Peyer's patch (tissue), 4 donors: ENCODE data around the gene CFAP141.

ENCODE experiments used
- CTCF ChIP-seq, 6 experiments: fragments of 450-650 bp in 4 of 6; fragments of 200-600 bp in 2 of 6; sonication (generic) in 1 of 6; IDR thresholded peaks; one replicate each; pipeline ENCODE4 v1.5.1; 2017 to 2019; ENCODE audit warnings: antibody characterized with exemption in 6 of 6, mild to moderate bottlenecking in 3 of 6, moderate library complexity in 1 of 6
- POLR2A ChIP-seq, 2 donors: fragments of 450-650 bp; IDR thresholded peaks; one replicate each; pipeline ENCODE4 v1.5.1; 2017; ENCODE audit warnings: antibody characterized with exemption in 2 of 2, mild to moderate bottlenecking in 2 of 2, moderate library complexity in 2 of 2

- no peak for TF ChIP-seq CTCF (IDR thresholded peaks at IDR 0.05)
- no peak for TF ChIP-seq POLR2A (IDR thresholded peaks at IDR 0.05)
Measured at GRCh38 chr1:154222918-154223317, 16.8 kb upstream of the CFAP141 start.
